Activated CD4-positive, alpha-beta T cell treated with anti-CD3 and anti-CD28 coated beads for 1 hour (primary cell): ENCODE measurements around the gene MALT1.
"Not testable (repeated sequence)": the region's sequence is repeated elsewhere in the genome, so short reads cannot be mapped to it uniquely, and the experiment has no call there.

Experiments used
- DNase-seq: peaks from one replicate; pipeline ENCODE4 v3.0.0-alpha.2; 2020

Gene MALT1, protein sequence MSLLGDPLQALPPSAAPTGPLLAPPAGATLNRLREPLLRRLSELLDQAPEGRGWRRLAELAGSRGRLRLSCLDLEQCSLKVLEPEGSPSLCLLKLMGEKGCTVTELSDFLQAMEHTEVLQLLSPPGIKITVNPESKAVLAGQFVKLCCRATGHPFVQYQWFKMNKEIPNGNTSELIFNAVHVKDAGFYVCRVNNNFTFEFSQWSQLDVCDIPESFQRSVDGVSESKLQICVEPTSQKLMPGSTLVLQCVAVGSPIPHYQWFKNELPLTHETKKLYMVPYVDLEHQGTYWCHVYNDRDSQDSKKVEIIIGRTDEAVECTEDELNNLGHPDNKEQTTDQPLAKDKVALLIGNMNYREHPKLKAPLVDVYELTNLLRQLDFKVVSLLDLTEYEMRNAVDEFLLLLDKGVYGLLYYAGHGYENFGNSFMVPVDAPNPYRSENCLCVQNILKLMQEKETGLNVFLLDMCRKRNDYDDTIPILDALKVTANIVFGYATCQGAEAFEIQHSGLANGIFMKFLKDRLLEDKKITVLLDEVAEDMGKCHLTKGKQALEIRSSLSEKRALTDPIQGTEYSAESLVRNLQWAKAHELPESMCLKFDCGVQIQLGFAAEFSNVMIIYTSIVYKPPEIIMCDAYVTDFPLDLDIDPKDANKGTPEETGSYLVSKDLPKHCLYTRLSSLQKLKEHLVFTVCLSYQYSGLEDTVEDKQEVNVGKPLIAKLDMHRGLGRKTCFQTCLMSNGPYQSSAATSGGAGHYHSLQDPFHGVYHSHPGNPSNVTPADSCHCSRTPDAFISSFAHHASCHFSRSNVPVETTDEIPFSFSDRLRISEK

DNA sequence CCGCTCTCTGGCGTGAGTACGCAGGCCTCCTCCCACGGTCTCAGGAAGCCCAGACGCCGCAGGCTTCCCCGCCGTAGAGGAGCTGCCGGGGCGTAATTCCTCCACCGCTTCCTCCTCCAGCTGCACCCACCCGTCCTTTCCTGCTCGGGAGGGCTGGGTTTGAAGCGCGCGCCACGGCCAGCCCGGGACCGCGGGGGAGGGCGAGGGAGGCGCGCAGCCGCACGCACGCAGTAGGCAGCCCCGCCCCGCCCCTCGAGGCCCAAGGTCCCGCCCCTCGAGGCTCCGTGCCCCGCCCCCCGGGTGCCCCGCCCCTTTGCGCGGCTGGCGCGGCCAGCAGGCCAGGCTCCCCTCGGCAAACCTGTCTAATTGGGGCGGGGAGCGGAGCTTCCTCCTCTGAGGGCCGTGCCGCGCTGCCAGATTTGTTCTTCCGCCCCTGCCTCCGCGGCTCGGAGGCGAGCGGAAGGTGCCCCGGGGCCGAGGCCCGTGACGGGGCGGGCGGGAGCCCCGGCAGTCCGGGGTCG is at the start of gene MALT1:
TSS of gene MALT1 (plus strand) at position 355 of the 521 bp plus-strand sequence. CDS start 179 bp downstream, outside the sequence.
- DNase-seq, result peak; percentile 92

DNA sequence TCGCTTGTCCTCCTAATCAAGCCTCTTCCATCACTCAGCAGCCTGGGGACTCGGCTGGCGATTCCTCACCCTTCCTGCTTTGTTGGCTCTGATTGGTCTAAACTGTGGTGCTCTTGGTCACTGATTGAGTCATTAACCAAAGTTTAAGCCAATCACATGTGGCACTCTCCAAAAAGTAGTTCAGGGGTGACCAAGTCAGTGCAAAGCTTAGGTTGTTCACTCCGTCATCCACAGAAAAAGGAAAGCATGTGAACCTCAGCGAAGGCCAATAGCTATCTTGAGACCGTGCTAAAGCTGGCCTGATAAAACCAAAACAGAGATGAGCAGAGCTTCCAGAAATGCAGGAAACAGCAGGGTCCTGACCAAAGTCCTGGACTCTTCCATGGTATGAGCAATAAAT is 47.3 kb upstream of the MALT1 start:
- DNase-seq, result no peak

DNA sequence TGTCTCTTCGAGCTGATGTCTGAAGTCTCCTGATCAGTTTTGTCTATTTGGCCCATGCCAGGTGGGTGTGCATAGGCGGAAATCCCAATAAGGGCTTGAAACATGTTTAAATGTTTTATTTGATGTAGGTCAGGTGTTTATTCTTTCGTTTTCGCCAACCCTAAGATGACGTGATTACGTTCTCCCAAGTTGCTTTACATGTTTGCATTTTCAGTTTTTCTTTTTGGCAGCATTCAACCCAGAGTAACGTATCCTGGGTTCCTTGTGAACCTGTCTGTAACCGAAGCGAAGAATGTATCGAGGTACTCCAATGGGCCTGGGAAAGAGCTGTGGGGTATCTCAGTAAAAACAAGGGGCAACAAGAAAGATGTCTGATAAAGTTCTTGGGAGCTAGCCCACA is 45.4 kb upstream of the MALT1 start:
- DNase-seq, result no peak

DNA sequence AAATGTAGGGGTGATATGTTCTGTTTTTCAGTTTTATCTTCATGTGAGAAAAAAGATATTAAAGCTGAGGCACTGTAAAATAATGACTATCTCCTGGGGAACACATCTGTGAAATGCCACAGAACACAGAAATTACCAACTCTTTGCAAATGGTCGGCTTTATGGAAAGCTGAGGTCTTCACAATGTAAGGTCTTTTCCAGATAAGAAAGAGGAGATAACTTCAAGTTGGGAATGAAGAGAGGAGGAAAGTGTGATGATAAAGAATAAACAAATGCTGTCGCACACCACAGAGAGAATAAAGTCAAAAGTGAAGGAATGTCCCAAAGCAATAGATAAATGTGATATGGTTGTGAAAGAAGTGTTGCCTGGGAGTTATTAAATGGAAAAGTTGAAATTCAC is 41.2 kb upstream of the MALT1 start:
- no peak for DNase-seq

DNA sequence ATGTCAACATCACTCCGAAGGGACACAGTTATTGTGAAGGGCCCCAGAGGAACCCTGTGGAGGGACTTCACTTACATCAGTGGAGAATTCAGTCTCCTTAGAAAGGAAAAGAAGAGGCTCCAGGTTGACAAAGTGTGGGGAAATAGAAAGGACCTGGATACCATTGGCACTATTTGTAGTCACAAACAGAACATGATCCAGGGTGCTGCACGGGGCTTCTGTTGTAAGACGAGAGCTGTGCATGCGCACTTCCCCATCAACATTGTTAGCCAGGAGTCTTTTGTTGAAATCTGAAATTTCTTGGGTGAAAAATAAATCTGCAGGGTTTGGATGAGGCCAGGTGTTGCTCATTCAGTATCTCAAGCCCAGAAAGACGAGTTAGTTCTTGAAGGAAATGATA is 40.0 kb upstream of the MALT1 start:
- no peak for DNase-seq

DNA sequence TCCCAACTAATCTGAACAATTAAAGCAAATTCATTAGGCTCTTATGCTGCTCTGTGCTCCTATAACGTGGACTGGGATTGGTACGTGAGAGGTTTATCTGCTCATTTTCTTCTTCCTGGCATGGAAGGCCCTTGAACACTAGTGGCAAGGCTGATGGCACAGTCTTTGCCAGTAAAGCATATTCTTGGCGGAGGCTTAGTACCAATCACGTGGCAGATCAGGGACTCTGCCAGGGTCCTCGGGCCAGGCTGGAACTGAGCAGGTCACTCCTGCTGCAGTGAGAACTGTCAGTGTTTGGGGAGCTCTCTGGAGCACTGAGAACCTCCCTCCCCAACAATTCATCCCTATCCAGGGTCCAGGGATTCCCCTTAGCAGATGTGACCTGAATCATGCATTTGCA is 38.7 kb upstream of the MALT1 start:
- no peak for DNase-seq

DNA sequence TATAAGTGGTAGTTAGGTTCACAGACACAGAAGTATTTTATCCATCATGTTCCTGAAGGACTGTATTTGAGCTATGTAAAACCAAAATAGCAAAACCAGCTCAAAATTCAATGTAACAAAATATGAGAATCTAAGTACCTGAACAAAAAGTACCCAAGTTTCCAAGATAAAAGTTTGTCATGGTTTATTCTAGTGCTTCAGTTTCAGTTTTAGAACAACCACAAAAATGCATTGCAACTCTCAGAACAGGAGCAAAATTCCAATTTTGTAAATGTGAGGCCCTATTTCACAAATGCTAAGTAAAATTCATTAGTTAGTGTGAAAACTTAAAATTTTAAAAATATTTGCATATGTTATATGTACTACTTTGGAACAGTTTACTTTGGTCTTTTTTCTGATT is 37.4 kb upstream of the MALT1 start:
- no peak for DNase-seq

DNA sequence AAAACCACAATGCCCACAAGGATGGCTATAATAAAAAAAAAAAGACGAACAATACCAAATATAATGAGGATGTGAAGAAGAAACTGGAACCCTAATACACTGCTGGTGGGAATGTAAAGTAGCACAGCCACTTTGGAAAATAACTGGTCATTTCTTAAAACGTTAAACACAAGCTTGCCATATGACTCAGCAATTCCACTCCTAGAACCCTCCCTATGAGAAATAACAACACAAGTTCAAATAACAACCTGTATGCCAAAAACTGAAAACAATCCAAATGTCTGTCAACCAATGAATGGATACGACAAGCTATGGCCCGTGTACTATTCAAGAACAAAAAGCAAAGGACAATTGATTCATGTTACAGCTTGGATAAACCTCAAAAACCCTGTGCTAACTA is 35.4 kb upstream of the MALT1 start:
- no peak for DNase-seq

DNA sequence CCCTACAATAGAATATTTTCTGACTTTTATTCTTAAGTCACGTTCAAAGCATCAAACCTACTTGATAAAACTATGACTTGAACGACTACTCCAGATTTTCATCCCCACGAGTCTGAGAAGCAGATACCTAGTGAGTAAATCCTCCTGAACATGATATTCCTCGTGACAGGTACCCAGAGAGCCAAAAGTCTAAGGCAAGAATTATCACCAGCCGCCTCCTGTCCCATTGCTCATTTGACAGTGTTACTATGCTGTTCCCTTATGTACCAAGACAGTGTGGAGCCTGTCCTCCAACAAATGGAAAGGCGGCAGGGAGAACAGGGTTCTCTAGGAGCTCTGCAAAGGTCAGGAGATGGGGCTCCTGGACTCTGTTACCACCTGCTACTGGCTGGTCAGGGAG is 34.1 kb upstream of the MALT1 start:
- no peak for DNase-seq

DNA sequence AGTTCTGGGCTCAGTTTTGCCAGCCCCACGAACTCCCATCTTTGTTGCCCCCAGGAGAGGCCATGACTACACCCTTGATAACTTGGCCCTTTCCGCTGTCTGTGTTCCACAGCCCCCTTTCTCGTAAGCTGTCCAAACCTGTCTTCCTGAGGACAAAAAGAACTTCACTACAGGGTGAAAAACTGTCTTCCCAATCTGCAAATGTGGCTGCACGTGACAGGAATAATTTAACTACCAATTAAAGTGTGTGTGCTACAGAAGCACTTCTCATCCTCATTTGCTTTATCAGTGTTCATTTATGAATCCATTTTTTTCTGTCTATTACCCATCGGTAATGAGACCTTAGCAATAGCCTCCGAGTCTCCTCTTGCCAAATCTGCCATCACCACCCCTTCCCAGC is 33.3 kb upstream of the MALT1 start:
- DNase-seq, result no peak

DNA sequence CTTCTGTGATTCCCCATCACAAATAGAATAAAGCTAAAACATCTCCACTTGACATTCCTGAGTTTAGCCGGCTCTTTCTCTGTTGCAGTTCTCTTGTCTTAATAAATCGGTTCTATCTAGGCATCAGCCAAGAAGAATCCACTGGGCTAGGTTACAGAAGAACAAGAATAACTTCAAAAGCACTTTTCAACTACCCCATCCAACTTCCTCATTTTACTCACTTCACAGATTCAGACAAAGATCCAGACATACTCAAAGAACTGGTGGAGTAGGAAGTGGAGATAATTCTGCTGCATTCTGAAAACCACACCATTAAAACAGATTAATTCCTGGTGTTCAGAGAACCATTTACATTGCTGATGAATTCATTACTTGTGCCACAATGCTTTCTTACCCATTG is 32.8 kb upstream of the MALT1 start:
- no peak for DNase-seq

DNA sequence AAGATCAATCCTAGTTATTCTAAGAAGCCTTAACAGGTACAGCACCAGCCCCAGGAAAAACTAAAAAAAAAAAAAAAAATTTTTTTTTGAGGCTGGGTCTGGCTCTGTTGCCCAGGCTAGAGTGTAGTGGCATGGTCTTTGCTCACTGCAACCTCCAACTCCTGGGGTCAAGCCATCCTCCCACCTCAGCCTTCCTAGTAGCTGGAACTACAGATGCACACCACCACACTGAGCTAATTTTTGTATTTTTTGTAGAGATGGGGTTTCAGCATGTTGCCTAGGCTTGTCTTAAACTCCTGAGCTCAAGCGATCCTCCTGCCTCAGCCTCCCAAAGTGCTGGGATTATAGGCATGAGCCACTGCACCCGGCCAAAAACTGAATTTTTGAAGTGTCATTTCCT is 32.0 kb upstream of the MALT1 start:
- DNase-seq, result no peak

DNA sequence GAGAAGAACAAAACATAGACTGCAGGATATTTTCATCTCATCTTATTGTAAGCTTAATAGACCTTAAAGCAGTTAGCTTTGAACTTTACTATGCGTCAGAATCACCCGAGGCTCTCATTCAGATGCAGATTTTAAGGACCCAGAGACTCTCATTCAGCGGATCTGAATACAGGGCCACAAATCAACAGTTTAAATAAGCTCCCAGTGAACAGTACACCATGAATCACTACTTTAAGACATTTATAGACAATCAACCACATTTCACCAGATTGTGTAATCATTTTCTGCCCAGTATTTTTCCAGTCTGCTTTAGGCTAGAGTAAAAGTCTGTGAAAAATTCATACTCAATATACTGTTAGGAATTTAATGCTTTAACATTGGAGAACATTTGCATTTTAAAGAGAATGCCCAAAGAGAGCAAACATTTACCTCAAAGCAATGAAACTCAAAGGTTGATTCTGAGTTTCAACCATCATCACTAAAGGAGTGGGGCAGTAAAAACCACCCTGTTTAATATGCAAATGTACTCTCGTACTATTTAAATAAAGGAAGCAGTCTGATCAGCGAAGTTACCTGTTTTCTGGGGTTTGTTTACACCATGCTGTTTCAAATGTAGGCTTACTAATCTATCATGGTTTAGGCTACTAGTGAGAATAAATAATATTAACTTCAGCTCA is 31.4 kb upstream of the MALT1 start:
- no peak for DNase-seq

DNA sequence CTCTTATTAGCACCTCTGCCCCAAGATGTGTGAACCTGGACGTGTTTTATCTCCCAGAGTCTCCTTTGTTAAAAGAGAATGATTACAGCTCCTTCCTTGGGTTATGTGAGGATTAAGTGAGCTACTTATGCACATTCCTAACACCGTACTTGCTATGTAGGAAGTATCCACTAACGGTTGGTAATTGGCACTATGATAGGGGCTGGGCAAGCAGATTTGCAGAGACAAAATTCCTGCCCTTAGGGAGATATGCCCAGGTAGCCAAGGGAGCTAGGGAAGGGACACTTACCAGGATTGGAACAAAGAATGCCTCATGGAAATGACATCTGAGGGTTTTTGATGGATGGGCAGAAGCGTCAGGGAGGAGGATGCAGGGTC is 30.8 kb upstream of the MALT1 start:
- no peak for DNase-seq

DNA sequence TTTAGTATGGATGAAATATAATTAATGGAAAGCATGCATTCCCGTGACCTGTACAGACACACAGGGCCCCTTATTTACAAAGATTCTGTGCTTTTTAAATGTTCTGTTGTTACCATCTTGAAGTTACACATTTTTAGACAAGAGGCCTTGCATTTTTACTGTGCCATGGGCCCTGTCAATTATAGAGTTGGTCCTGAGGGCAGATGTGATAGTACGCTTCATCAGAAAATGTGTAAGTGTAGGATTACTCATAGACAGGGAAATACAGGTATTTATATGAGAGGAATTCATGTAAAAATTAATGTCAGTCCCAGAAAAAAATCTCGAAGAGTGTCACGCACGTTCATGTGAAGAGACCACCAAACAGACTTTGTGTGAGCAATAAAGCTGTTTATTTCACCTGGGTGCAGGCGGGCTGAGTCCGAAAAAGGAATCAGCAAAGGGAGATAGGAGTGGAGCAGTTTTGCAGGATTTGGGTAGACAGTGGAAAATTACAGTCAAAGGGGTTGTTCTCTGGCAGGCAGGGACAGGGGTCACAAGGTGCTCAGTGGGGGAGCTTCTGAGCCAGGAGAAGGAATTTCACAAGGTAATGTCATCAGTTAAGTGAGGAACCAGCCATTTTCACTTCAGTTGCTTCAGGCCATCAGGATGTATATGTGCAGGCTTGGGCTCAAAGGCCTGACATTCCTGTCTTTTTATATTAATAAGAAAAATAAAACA is 30.2 kb upstream of the MALT1 start:
- DNase-seq, result no peak

DNA sequence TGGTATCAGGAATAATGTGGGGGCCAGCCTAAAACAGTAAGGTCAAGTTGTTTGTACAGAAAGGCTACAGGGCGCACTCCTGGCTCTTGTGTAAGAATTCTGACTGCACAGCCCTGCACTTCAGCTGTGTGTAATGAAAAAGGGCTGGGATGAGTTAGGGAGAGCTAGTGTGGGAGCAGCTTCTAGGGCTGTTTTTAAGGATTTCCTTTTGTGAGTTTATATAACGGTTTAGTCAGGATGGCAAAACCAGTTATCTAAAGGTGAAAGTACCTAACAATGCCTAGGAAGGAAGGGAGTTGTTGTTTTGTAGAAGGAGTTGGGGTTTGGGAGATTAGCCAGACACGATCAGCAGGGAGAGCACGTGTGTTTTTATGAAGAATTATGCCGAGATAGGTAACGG is 27.7 kb upstream of the MALT1 start:
- not testable (repeated sequence) for DNase-seq

DNA sequence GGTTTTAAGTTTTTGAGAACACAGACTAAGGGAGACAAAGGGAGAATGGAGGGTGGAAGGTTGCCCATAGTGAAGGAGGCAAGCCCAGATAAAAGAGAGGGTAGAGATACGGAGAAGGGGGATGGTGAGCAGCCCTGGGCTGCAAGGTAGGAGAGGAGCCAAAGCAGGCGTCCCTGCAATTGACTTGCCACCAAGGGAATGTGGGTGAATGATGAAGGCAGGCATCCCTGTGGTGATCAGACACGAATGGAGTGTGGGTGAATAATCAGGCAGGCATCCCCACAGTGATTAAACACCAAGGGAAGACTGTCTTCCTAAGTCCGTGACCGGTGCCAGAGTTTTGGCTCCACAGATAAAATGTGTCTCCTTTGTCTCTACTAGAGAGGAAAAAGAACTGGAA is 25.9 kb upstream of the MALT1 start:
- no peak for DNase-seq

DNA sequence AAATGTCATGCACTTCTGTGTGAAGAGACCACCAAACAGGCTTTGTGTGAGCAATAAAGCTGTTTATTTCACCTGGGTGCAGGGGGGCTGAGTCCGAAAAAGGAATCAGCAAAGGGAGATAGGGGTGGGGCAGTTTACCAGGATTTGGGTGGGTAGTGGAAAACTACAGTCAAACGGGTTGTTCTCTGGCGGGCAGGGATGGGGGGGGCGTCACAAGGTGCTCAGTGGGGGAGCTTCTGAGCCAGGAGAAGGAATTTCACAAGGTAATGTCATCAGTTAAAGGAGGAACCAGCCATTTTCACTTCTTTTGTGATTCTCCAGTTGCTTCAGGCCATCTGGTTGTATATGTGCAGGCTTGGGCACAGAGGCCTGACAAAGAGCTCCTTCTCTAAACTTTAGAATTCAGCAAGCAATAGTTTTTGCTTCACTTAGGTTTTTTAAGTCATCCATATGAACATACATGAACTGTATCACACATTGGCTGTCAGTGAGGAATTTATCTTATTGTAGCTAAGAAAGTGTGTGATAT is 24.9 kb upstream of the MALT1 start:
- no peak for DNase-seq

DNA sequence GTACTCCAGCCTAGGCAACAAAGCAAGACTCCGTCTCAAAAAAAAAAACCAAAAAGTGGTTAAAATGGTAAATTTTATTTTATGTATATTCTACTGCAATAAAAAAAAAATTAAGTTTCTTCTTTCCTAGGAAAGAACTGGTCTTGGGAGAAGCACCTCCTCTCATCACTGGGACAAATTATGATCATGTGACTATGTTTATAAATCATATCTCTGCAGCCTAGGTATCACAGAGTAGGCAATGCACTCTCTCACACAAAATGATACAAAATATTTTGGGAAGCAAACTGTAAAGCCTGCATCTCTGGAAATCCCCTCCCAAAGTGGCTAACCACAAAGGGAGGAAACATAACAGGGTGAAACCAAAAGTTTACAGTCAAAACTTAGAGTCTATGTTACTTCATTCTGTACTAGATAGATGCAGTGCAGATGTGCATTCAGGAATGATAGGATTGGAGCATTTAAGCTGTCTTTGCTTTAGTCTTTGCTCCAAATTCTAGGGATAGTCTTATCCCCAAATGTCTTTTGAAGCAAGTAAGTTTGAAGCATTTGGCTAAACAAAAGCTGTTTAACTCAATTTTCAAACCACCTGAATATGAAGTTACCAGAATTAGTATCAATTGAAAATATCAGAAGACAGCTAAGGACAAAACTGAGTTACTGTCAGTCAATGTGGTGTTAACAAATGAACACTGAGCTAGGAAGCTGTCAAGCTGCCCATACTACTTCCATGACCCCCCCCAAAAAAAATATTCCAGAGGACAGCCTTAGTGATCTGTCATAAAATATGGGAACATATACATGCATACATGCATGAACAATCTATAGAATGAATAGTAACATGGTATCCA is 21.1 kb upstream of the MALT1 start:
- no peak for DNase-seq

DNA sequence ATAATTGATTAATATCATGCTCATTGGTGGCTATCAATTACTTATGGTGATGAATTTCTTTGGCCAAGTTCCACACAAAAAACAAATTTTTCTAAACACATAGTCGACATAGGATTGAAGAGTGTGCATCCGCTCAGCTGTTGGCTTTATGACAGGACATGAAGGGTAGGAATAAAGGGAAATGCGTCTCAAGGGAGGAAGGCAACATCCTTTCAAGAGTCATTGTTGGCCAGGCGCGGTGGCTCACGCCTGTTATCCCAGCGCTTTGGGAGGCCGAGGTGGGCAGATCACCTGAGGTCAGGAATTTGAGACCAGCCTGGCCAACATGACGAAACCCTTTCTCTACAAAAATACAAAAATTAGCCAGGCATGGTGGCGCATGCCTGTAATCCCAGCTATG is 20.4 kb upstream of the MALT1 start:
- not testable (repeated sequence) for DNase-seq

DNA sequence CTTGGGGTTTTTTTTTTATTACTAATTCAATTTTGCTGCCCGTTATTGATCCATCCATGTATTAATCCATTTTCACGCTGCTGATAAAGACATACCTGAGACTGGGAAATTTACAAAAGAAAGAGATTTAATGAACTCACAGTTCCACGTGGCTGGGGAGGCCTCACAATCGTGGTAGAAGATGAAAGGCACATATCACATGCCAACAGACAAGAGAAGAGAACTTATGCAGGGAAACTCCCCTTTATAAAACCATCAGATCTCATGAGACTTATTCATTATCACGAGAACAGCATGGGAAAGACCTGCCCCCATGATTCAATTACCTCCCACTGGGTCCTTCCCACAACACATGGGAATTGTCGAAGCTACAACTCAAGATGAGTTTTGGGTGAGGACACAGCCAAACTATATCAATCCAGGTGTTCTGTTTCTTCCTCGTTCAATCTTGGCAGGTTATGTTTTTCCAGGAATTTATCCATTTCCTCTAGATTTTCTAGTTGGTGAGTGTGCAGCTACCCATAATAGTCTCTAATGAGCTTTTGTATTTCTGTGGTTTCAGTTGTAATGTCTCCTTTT is 18.0 kb upstream of the MALT1 start:
- DNase-seq, result not testable (repeated sequence)
